Tibial artery (tissue), 4 donors: Measurements from ENCODE around the gene MITF.

Experiments
- DNase-seq, 2 donors: peaks; one replicate each; pipeline ENCODE4 v3.0.0-alpha.2; 2019
- H3K27ac ChIP-seq, 2 donors: fragments of 200-600 bp; sonication (generic) in 1 of 2; 1 replicate in 1 of 2; 2 replicates in 1 of 2; pipeline ENCODE4 v1.5.1; 2018 to 2019; ENCODE audit warnings: mild to moderate bottlenecking in 1 of 2
- H3K27me3 ChIP-seq, 2 donors: fragments of 200-600 bp; sonication (generic) in 1 of 2; one replicate each; pipeline versions ENCODE4 v1.5.1 to v1.6.0; 2016 to 2019
- H3K36me3 ChIP-seq, 3 donors: fragments of 200-600 bp; sonication (generic) in 2 of 3; one replicate each; pipeline ENCODE4 v1.5.1; 2016 to 2019; ENCODE audit warnings: mild to moderate bottlenecking in 2 of 3
- H3K4me1 ChIP-seq, 4 donors: fragments of 200-600 bp; sonication (generic) in 2 of 4; 1 replicate in 3 of 4; 2 replicates in 1 of 4; pipeline ENCODE4 v1.5.1; 2016 to 2019
- H3K4me3 ChIP-seq, 2 donors: fragments of 200-600 bp; sonication (generic) in 1 of 2; 1 replicate in 1 of 2; 2 replicates in 1 of 2; pipeline ENCODE4 v1.5.1; 2018 to 2019; ENCODE audit warnings: mild to moderate bottlenecking in 2 of 2
- H3K9me3 ChIP-seq, 3 donors: fragments of 200-600 bp; sonication (generic) in 1 of 3; one replicate each; pipeline ENCODE4 v1.5.1; 2016 to 2019
- CTCF ChIP-seq, 2 experiments: fragments of 200-600 bp in 1 of 2; fragments of 450-650 bp in 1 of 2; IDR thresholded peaks; one replicate each; pipeline ENCODE4 v1.5.1; 2017 to 2019; ENCODE audit warnings: antibody characterized with exemption in 2 of 2, mild to moderate bottlenecking in 1 of 2, moderate library complexity in 1 of 2
- intact Hi-C: fragments of 100-400 bp; cut with DNase I; formaldehyde crosslinking; loops from one replicate; pipeline ENCODE4 v1.15.0; 2023; ENCODE audit warnings: low total_unique reads

Gene MITF

GRCh38 chr3:69725994-69726571, 13.2 kb upstream of the MITF start:
- Histone ChIP-seq H3K4me3 (no peak overlapping the region), H3K27ac (no peak overlapping the region), H3K27me3 (no peaks in the 10 kb centered on the region), H3K4me1 (no peaks in the 10 kb centered on the region), H3K36me3 (no peaks in the 10 kb centered on the region), H3K9me3 (no peaks in the 10 kb centered on the region)
- intact Hi-C loops: no loop called here
- DNase-seq: no peak
- TF ChIP-seq CTCF (IDR thresholded peaks at IDR 0.05): no peak

- Histone ChIP-seq H3K4me3 (no peak overlapping the region), H3K36me3 (no peaks in the 10 kb centered on the region), H3K27me3 (no peaks in the 10 kb centered on the region), H3K27ac (no peak overlapping the region), H3K9me3 (no peaks in the 10 kb centered on the region), H3K4me1 (no peaks in the 10 kb centered on the region)
- DNase-seq: no peak
- intact Hi-C loops: no loop called here
- TF ChIP-seq CTCF (IDR thresholded peaks at IDR 0.05): no peak
Measured at GRCh38 chr3:69729147-69729919, 9.9 kb upstream of the MITF start.

- DNase-seq: no peak
- intact Hi-C loops: no loop called here
- TF ChIP-seq CTCF (IDR thresholded peaks at IDR 0.05): no peak
- Histone ChIP-seq H3K4me3 (no peak overlapping the region), H3K27me3 (no peaks in the 10 kb centered on the region), H3K9me3 (no peaks in the 10 kb centered on the region), H3K36me3 (no peaks in the 10 kb centered on the region), H3K4me1 (no peaks in the 10 kb centered on the region), H3K27ac (no peak overlapping the region)
Measured at GRCh38 chr3:69731080-69731479, 8.2 kb upstream of the MITF start.

GRCh38 chr3:69735893-69736292, 3.4 kb upstream of the MITF start:
- H3K27ac ChIP-seq: no peak overlapping the region
- peaks cover 0 to 17% (median 4%) of the 10 kb centered on the region in 4 donors for H3K4me1 ChIP-seq
- H3K27me3 ChIP-seq: no peaks in the 10 kb centered on the region
- H3K4me3 ChIP-seq: no peak overlapping the region
- H3K36me3 ChIP-seq: no peaks in the 10 kb centered on the region
- intact Hi-C loops: no loop called here
- no peak for DNase-seq
- no peaks in the 10 kb centered on the region for H3K9me3 ChIP-seq
- TF ChIP-seq CTCF (IDR thresholded peaks at IDR 0.05): no peak

GRCh38 chr3:69737392-69737791, 1.9 kb upstream of the MITF start:
- Histone ChIP-seq H3K9me3 (no peaks in the 10 kb centered on the region), H3K36me3 (no peaks in the 10 kb centered on the region), H3K4me3 (no peak overlapping the region), H3K27ac (no peak overlapping the region), H3K4me1 (peaks cover 0 to 29% (median 6%) of the 10 kb centered on the region in 4 donors), H3K27me3 (no peaks in the 10 kb centered on the region)
- no peak for TF ChIP-seq CTCF (IDR thresholded peaks at IDR 0.05)
- intact Hi-C loops: no loop called here
- no peak for DNase-seq
